22Rv1 (cell line): ENCODE measurements around the gene CAPZB.

Experiments
- CTCF ChIP-seq: fragments of 450-650 bp; IDR thresholded peaks from 2 replicates; pipeline ENCODE4 v1.5.1; 2017; ENCODE audit warnings: mild to moderate bottlenecking
- ZFX ChIP-seq: fragments of 450-650 bp; IDR thresholded peaks from 2 replicates; pipeline ENCODE4 v1.6.1; 2017; ENCODE audit warnings: antibody characterized with exemption, borderline replicate concordance

DNA sequence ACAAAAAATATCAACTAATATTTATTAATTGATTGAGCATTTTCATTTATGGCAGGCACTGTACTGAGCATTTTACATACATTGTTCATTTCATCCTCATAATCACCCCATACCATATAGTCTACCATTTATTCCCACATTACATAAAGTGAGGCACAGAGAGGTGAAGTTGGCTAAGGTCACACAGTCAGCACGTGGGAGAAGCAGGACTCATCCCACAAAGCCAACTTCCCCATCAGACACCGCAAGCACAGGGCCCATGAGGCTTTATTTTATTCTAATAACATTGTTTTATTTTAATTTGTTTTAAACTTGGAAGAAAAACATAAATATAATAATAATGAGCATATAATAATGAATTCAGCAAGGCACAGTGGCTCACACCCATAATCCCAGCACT is 43.1 kb upstream of the CAPZB start:
- TF ChIP-seq CTCF (no peak), ZFX (no peak)
